ENCODE data around the gene RCOR1. TPM values are rescaled to one million over a fixed set of nuclear protein-coding genes. Genes with fewer than 3 reads are reported as not detected.
A peak's percentile ranks its signal among the peaks of the same experiment; 100 is the strongest.

RCOR1 gene
- total and polyA plus RNA-seq, 2 of the 4 experiments (the other 2 are of a cell fraction): 9.0 to 11.2 TPM

DNA sequence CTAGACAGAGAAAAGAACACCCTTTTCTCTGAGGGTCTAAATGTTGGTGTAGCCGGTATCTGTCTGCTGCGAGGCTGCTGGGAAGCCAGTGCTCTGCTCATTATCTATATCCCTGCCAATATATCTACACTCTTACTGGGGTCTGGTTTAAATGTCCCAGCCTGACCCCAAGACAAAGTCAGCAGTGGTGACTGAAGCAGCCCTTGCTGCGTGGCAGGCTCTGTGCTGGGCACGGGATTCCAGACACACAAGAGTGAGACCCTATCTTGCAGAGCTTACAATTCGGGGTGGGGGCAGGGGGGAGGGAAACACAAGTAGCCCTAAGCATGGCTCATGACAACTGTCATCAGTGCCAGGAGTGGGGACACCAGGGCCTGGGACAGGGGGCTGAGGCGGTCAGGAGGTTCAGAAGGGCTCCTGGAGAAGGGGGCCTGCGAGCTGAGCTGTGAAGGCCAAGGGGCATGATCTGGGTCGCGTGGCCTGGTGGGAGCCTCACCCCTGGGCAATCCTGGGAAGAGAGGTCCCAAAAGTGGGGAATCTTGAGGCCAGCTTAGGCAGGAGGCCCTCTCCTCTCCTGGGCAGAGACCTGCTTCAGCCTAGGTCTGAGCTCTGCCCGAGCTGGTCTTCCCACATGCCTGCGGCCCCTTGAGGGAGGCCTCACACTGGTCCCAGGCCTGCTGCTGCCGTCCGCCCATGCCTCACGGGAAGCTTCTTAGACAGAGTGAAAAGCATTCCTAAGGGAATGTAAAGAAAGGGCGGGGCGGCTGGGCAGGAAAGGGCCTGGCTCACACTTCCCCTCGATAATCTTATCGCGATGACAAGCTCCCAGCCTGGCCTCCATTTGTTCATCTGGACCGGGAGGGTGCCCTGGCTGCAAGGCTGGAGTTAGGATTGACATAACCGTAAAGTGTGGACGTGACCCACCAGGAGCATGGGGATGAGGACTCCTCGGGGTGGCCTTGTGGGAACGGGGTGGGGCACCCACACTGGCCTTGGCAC lies 7.3 kb upstream of the RCOR1 start:
- H2AFZ ChIP-seq (replicated peaks; ENCODE audit: low read length, poor library complexity): peak overlapping the region; percentile 70

More for the DNA sequence above, 7.3 kb upstream of the RCOR1 start:
- no peak overlapping the region for H3K4me2 ChIP-seq (ENCODE audit: low read depth, low read length)
- H2AK9ac ChIP-seq (replicated peaks; ENCODE audit: low read depth, low read length, poor library complexity): no peak overlapping the region
- TF ChIP-seq MAFK (IDR thresholded peaks at IDR 0.05; ENCODE audit: low read depth, low read length): no peak
- no peak for TF ChIP-seq BHLHE40 (IDR thresholded peaks at IDR 0.05; ENCODE audit: low read depth, low read length)
- no peak for TF ChIP-seq RFX5 (IDR thresholded peaks at IDR 0.05; ENCODE audit: low read depth, low read length)
- no peak for TF ChIP-seq FOS (IDR thresholded peaks at IDR 0.05; ENCODE audit: low read depth, low read length)
- TF ChIP-seq CHD1 (IDR thresholded peaks at IDR 0.05; ENCODE audit: low read depth, low read length): no peak
- TF ChIP-seq, protein P1, sequence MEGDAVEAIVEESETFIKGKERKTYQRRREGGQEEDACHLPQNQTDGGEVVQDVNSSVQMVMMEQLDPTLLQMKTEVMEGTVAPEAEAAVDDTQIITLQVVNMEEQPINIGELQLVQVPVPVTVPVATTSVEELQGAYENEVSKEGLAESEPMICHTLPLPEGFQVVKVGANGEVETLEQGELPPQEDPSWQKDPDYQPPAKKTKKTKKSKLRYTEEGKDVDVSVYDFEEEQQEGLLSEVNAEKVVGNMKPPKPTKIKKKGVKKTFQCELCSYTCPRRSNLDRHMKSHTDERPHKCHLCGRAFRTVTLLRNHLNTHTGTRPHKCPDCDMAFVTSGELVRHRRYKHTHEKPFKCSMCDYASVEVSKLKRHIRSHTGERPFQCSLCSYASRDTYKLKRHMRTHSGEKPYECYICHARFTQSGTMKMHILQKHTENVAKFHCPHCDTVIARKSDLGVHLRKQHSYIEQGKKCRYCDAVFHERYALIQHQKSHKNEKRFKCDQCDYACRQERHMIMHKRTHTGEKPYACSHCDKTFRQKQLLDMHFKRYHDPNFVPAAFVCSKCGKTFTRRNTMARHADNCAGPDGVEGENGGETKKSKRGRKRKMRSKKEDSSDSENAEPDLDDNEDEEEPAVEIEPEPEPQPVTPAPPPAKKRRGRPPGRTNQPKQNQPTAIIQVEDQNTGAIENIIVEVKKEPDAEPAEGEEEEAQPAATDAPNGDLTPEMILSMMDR (conservative IDR thresholded peaks at IDR 0.05; ENCODE audit: low read depth, low read length): no peak
- no peak for TF ChIP-seq RAD21 (IDR thresholded peaks at IDR 0.05; ENCODE audit: low read length)
- TF ChIP-seq SMC3 (IDR thresholded peaks at IDR 0.05; ENCODE audit: low read depth, low read length): no peak
- no peak for TF ChIP-seq RCOR1 (IDR thresholded peaks at IDR 0.05; ENCODE audit: insufficient replicate concordance, low read length)
- H3K18ac ChIP-seq (ENCODE audit: low read depth, low read length): no peak overlapping the region
- no peak overlapping the region for H2BK120ac ChIP-seq (ENCODE audit: low read depth, low read length)
- no peak for DNase-seq
- H3K4ac ChIP-seq (ENCODE audit: low read depth, low read length): no peak overlapping the region
- dilution Hi-C loops (cut with HindIII; ENCODE audit: low sequenced_read_pairs, unreplicated experiment): no loop called here
- peaks cover 7% of the 10 kb centered on the region for H3K4me1 ChIP-seq (ENCODE audit: control insufficient read depth, insufficient read depth, low read length)
- H3K56ac ChIP-seq (ENCODE audit: extremely low read depth, insufficient read depth, low read length): no peak overlapping the region
- H3K4me3 ChIP-seq (ENCODE audit: insufficient read depth, low read depth, low read length): no peak overlapping the region
- no peak overlapping the region for H4K5ac ChIP-seq (ENCODE audit: low read depth, low read length)
- H3K79me1 ChIP-seq (ENCODE audit: low read depth in 1 of 2, low read length in 2 of 2): peaks cover under 1 to 6% of the 10 kb centered on the region in 2 experiments; a peak in 1 of 4 replicates
- H3K14ac ChIP-seq (replicated peaks; ENCODE audit: low read depth, low read length): no peak overlapping the region; the same call in 1 of the 2 replicates
- H2AK5ac ChIP-seq (ENCODE audit: low read depth, low read length): peak overlapping the region; percentile 4; the same call in 1 of the 2 replicates
- no peaks in the 10 kb centered on the region for H3K27me3 ChIP-seq (ENCODE audit: control insufficient read depth, insufficient read depth, low read length)
- ChIA-PET CTCF (interaction anchor here (1.1 kb wide), 1 partner anchor 10 kb away, joined by 3 read pairs; no protein-coding TSS in a partner anchor), POLR2A (ENCODE audit: unreplicated experiment) (no interaction called here)
- intact Hi-C loops (cut with micrococcal nuclease): no loop called here
- H2BK15ac ChIP-seq (ENCODE audit: low read depth, low read length): no peak overlapping the region
- H3K9me1 ChIP-seq (ENCODE audit: insufficient read depth, low read length): peaks cover 10% of the 10 kb centered on the region
- no peaks in the 10 kb centered on the region for H3K9me3 ChIP-seq (ENCODE audit: control insufficient read depth, insufficient read depth, low read length)
- H4K8ac ChIP-seq (ENCODE audit: low read depth in 2 of 2, low read length in 2 of 2): no peak overlapping the region
- no peak overlapping the region for H4K91ac ChIP-seq (ENCODE audit: insufficient read depth, low read depth, low read length)
- H2BK20ac ChIP-seq (ENCODE audit: low read depth, low read length): no peak overlapping the region
- ATAC-seq (ENCODE audit: low read depth): no peak
- no TSS peak for BruUV-seq (replicated peaks)
- no peak overlapping the region for H2BK5ac ChIP-seq (ENCODE audit: low read depth, low read length, poor library complexity, severe bottlenecking)
- no peaks in the 10 kb centered on the region for H4K20me1 ChIP-seq (ENCODE audit: insufficient read depth, low read length)
- in situ Hi-C loops (cut with MboI; ENCODE audit: low sequenced_read_pairs): no loop called here
- no peak overlapping the region for H3K9ac ChIP-seq (ENCODE audit: low read depth, low read length)
- 68% methylated on average over 7 of the region's 24 CpGs; no CpG with 5 or more reads in 1 of the 2 experiments for WGBS, 2 experiments (ENCODE audit: extremely low coverage in 2 of 2, insufficient read length in 1 of 2)
- no peak overlapping the region for H3K23ac ChIP-seq (ENCODE audit: low read depth, low read length)
- H3K27ac ChIP-seq (ENCODE audit: insufficient read depth, low read length): no peak overlapping the region
- H3K36me3 ChIP-seq (ENCODE audit: control insufficient read depth, insufficient read depth, low read length): no peaks in the 10 kb centered on the region
